Caco-2 (cell line): Measurements from ENCODE around the gene MAGI1. TPM values are rescaled to one million over a fixed set of nuclear protein-coding genes. Genes with fewer than 3 reads are reported as not detected.

Experiments
- BruUV-seq: library from RNA; stranded (reverse); fragments of 400-500 nt; replicated peaks from 2 replicates; lab custom pipeline; 2021; lab: Mats Ljungman, UMichigan
- CTCF ChIA-PET: fragments of 300-600 bp; sonication (Branson Sonifier 250); formaldehyde crosslinking; loops from one replicate; lab custom pipeline; 2022; ENCODE audit warnings: antibody characterized with exemption; lab: Charles Lee
- POLR2A ChIA-PET: fragments of 300-600 bp; sonication (Branson Sonifier 250); formaldehyde crosslinking; loops from one replicate; lab custom pipeline; 2022; ENCODE audit warnings: antibody characterized with exemption; lab: Charles Lee
- DNase-seq, 2 experiments: peaks; one replicate each; pipeline versions ENCODE4 v3.0.0 to v3.0.0-alpha.2; 2020 to 2022
- H3K27me3 ChIP-seq: replicated peaks from 2 replicates; pipeline ENCODE4 v1.6.0; 2011; ENCODE audit warnings: low read length; ENCODE audit not compliant: control insufficient read depth, insufficient read depth
- H3K36me3 ChIP-seq: 2 replicates; pipeline ENCODE4 v1.5.1; 2011; ENCODE audit warnings: low read length; ENCODE audit not compliant: control insufficient read depth, insufficient read depth
- H3K4me1 ChIP-seq: fragments of 250-450 bp; sonication (Bioruptor Pico); 2 replicates; pipeline ENCODE4 v1.5.1; 2020; ENCODE audit warnings: mild to moderate bottlenecking
- H3K4me3 ChIP-seq: 2 replicates; pipeline ENCODE4 v1.5.1; 2011; ENCODE audit warnings: low read depth, mild to moderate bottlenecking, control low read depth, low read length
- H3K9me3 ChIP-seq: fragments of 250-450 bp; sonication (Bioruptor Pico); 2 replicates; pipeline ENCODE4 v1.5.1; 2020; ENCODE audit warnings: mild to moderate bottlenecking, moderate library complexity
- H3K27ac Mint-ChIP-seq: one replicate; pipeline ENCODE4 v1.8.0; 2022; ENCODE audit warnings: mixed read lengths; ENCODE audit not compliant: unreplicated experiment
- H3K27me3 Mint-ChIP-seq: one replicate; pipeline ENCODE4 v1.8.0; 2022; ENCODE audit warnings: mixed read lengths; ENCODE audit not compliant: insufficient read depth, unreplicated experiment
- H3K36me3 Mint-ChIP-seq: one replicate; pipeline ENCODE4 v1.8.0; 2022; ENCODE audit warnings: mild to moderate bottlenecking, mixed read lengths; ENCODE audit not compliant: insufficient read depth, unreplicated experiment
- H3K4me1 Mint-ChIP-seq: one replicate; pipeline ENCODE4 v1.8.0; 2022; ENCODE audit warnings: low read depth, mixed read lengths; ENCODE audit not compliant: unreplicated experiment
- H3K4me3 Mint-ChIP-seq: one replicate; pipeline ENCODE4 v1.8.0; 2022; ENCODE audit warnings: mild to moderate bottlenecking, moderate library complexity, mixed read lengths; ENCODE audit not compliant: unreplicated experiment
- H3K9me3 Mint-ChIP-seq: one replicate; pipeline ENCODE4 v1.8.0; 2022; ENCODE audit warnings: mixed read lengths; ENCODE audit not compliant: unreplicated experiment
- CTCF ChIP-seq, 2 experiments: fragments of 200-600 bp in 1 of 2; IDR thresholded peaks; 1 replicate in 1 of 2; 2 replicates in 1 of 2; pipeline versions ENCODE4 v1.5.1 to v1.8.0; 2011 to 2022; ENCODE audit warnings: antibody characterized with exemption in 1 of 2, control low read depth in 1 of 2, inconsistent platforms in 1 of 2, low read depth in 1 of 2, low read length in 1 of 2, mild to moderate bottlenecking in 1 of 2, moderate library complexity in 1 of 2; ENCODE audit not compliant: insufficient read depth in 1 of 2, severe bottlenecking in 1 of 2, unreplicated experiment in 1 of 2
- intact Hi-C: fragments of 100-400 bp; cut with micrococcal nuclease; formaldehyde crosslinking; loops from one replicate; pipeline ENCODE4 v1.10.0; 2022; ENCODE audit not compliant: unreplicated experiment
- total RNA-seq: library from RNA; stranded (reverse); gene quantifications from 2 replicates; pipeline ENCODE4 v1.2.3, GENCODE V29; 2022

Gene MAGI1
- total RNA-seq, 1 experiment from 2014 or later, result 64.9 TPM

DNA sequence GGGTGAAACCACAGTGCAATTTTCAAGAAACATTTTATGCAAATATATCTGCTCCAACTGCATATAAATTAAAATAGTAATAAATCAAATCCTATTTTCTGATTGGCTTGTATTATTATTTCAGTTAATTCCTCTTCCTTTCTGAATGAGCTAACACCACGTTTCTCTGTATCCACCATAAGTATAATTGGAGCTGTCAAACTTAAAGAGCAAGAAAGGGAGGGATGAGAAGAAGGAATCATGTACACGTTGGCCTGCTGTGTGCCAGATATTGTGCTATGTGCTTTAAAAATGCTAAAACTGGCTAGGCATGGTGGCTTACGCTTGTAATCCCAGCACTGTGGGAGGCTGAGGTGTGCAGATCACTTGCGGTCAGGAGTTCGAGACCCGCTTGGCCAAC lies 180.0 kb downstream of the MAGI1 start:
- POLR2A ChIA-PET, result no interaction called here
- no peak overlapping the region for H3K4me3 Mint-ChIP-seq
- peaks cover 17% of the 10 kb centered on the region for H3K4me1 Mint-ChIP-seq
- Histone ChIP-seq H3K9me3 (no peaks in the 10 kb centered on the region), H3K27me3 (no peaks in the 10 kb centered on the region), H3K4me3 (no peak overlapping the region), H3K36me3 (no peaks in the 10 kb centered on the region), H3K4me1 (peaks cover 16% of the 10 kb centered on the region)
- intact Hi-C loops, result no loop called here
- no TSS peak for BruUV-seq
- CTCF ChIA-PET, result no interaction called here
- TF ChIP-seq CTCF (IDR thresholded peaks at IDR 0.05; ENCODE audit: insufficient read depth in 1 of 2, low read depth in 1 of 2, low read length in 1 of 2, severe bottlenecking in 1 of 2, unreplicated experiment in 1 of 2), result no peak
- no peak overlapping the region for H3K27ac Mint-ChIP-seq
- no peaks in the 10 kb centered on the region for H3K9me3 Mint-ChIP-seq
- peaks cover 10% of the 10 kb centered on the region for H3K36me3 Mint-ChIP-seq
- no peaks in the 10 kb centered on the region for H3K27me3 Mint-ChIP-seq
- no peak for DNase-seq

- no peaks in the 10 kb centered on the region for H3K27me3 ChIP-seq
- Mint-ChIP-seq H3K27me3 (no peaks in the 10 kb centered on the region), H3K27ac (no peak overlapping the region), H3K9me3 (no peaks in the 10 kb centered on the region), H3K4me3 (no peak overlapping the region), H3K36me3 (peaks cover 10% of the 10 kb centered on the region), H3K4me1 (peaks cover 17% of the 10 kb centered on the region)
- H3K4me1 ChIP-seq, result peaks cover 16% of the 10 kb centered on the region
- H3K9me3 ChIP-seq, result no peaks in the 10 kb centered on the region
- TF ChIP-seq CTCF (IDR thresholded peaks at IDR 0.05; ENCODE audit: insufficient read depth in 1 of 2, low read depth in 1 of 2, low read length in 1 of 2, severe bottlenecking in 1 of 2, unreplicated experiment in 1 of 2), result no peak
- no peak overlapping the region for H3K4me3 ChIP-seq
- ChIA-PET POLR2A (no interaction called here), CTCF (interaction anchor here (0.6 kb wide), 1 partner anchor 396 kb away, joined by 3 read pairs; no protein-coding TSS in a partner anchor)
- H3K36me3 ChIP-seq, result no peaks in the 10 kb centered on the region
- no peak for DNase-seq
- no TSS peak for BruUV-seq
- intact Hi-C loops, result no loop called here
These were observed 181.4 kb downstream of the MAGI1 start for GRCh38 chr3:65857327-65857726.

DNA sequence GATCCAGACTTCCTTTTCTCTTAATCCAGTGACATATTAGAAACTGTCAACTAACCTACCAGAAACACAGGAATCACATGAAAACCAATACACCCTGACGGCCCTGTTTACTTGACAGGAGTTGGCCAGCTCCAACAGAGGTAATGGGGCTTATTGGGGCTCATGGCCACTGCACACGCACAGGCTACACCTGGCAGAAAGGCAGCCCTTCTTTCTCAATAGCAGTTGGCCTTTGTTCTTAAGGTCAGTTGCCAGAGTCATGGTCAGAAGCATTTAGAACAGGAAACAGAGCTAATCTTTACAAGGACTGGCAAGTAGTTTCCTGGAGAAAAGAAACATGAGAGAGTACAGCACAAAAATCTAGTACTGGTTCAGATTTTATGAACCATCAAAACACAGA lies 181.8 kb downstream of the MAGI1 start:
- Histone ChIP-seq H3K4me1 (peaks cover 20% of the 10 kb centered on the region), H3K9me3 (no peaks in the 10 kb centered on the region), H3K36me3 (no peaks in the 10 kb centered on the region), H3K4me3 (no peak overlapping the region), H3K27me3 (no peaks in the 10 kb centered on the region)
- intact Hi-C loops, result no loop called here
- H3K4me3 Mint-ChIP-seq, result no peak overlapping the region
- DNase-seq, result no peak
- POLR2A ChIA-PET, result no interaction called here
- no peaks in the 10 kb centered on the region for H3K9me3 Mint-ChIP-seq
- no peaks in the 10 kb centered on the region for H3K27me3 Mint-ChIP-seq
- CTCF ChIA-PET, result no interaction called here
- no peak for TF ChIP-seq CTCF (IDR thresholded peaks at IDR 0.05; ENCODE audit: insufficient read depth in 1 of 2, low read depth in 1 of 2, low read length in 1 of 2, severe bottlenecking in 1 of 2, unreplicated experiment in 1 of 2)
- H3K36me3 Mint-ChIP-seq, result peaks cover 8% of the 10 kb centered on the region
- H3K27ac Mint-ChIP-seq, result no peak overlapping the region
- peaks cover 21% of the 10 kb centered on the region for H3K4me1 Mint-ChIP-seq
- BruUV-seq, result no TSS peak
